Right atrium auricular region (tissue), 2 donors: ENCODE results near the gene AKR1C3. TPM values are rescaled to one million over a fixed set of nuclear protein-coding genes. Genes with fewer than 3 reads are reported as not detected.
"Not testable (repeated sequence)": the region's sequence is repeated elsewhere in the genome, so short reads cannot be mapped to it uniquely, and the experiment has no call there.

ENCODE experiments used
- DNase-seq: peaks from one replicate; pipeline ENCODE4 v3.0.0-alpha.2; 2019; ENCODE audit warnings: low spot score
- H3K27ac ChIP-seq, 2 donors: fragments of 200-600 bp; sonication (generic); 1 replicate in 1 of 2; 2 replicates in 1 of 2; pipeline ENCODE4 v1.5.1; 2016 to 2019
- H3K27me3 ChIP-seq, 2 donors: fragments of 200-600 bp; sonication (generic); one replicate each; pipeline versions ENCODE4 v1.5.1 to v1.6.0; 2017 to 2019
- H3K36me3 ChIP-seq: fragments of 200-600 bp; sonication (generic); one replicate; pipeline ENCODE4 v1.5.1; 2016
- H3K4me1 ChIP-seq, 2 donors: fragments of 200-600 bp; sonication (generic); one replicate each; pipeline versions ENCODE4 v1.5.1 to v1.6.0; 2017 to 2019
- H3K4me3 ChIP-seq, 2 donors: fragments of 200-600 bp; sonication (generic); 1 replicate in 1 of 2; 2 replicates in 1 of 2; pipeline ENCODE4 v1.5.1; 2017 to 2019; ENCODE audit warnings: mild to moderate bottlenecking in 1 of 2, moderate library complexity in 1 of 2
- H3K9me3 ChIP-seq, 2 donors: fragments of 200-600 bp; sonication (generic); one replicate each; pipeline ENCODE4 v1.5.1; 2019
- CTCF ChIP-seq, 2 donors: fragments of 200-600 bp; sonication (generic); IDR thresholded peaks; one replicate each; pipeline ENCODE4 v1.5.1; 2019; ENCODE audit warnings: antibody characterized with exemption in 2 of 2
- total RNA-seq, 2 donors: library from RNA; depleted of rRNA; stranded (reverse); fragments of >200 nt; gene quantifications; one replicate each; pipeline ENCODE4 v1.1.0, GENCODE V29; 2016

Gene AKR1C3
- total RNA-seq, 2 donors from 2014 or later: 42.1 to 48.9 TPM

- Histone ChIP-seq H3K27ac (no peak overlapping the region), H3K4me3 (no peak overlapping the region), H3K9me3 (peaks cover 0 to 11% of the 10 kb centered on the region in 2 donors), H3K4me1 (no peaks in the 10 kb centered on the region), H3K36me3 (no peaks in the 10 kb centered on the region), H3K27me3 (no peaks in the 10 kb centered on the region)
- TF ChIP-seq CTCF (IDR thresholded peaks at IDR 0.05): no peak
- no peak for DNase-seq
These were observed 29.7 kb downstream of the AKR1C3 start for GRCh38 chr10:5123886-5124285.

GRCh38 chr10:5125315-5126044, 31.3 kb downstream of the AKR1C3 start:
- H3K36me3 ChIP-seq: no peaks in the 10 kb centered on the region
- DNase-seq: no peak
- H3K27ac ChIP-seq: no peak overlapping the region
- no peaks in the 10 kb centered on the region for H3K27me3 ChIP-seq
- H3K9me3 ChIP-seq: peaks cover 0 to 11% of the 10 kb centered on the region in 2 donors
- H3K4me1 ChIP-seq: no peaks in the 10 kb centered on the region
- no peak overlapping the region for H3K4me3 ChIP-seq
- TF ChIP-seq CTCF (IDR thresholded peaks at IDR 0.05): no peak

- Histone ChIP-seq H3K27me3 (no peaks in the 10 kb centered on the region), H3K4me3 (no peak overlapping the region), H3K36me3 (no peaks in the 10 kb centered on the region), H3K9me3 (peaks cover 12 to 27% of the 10 kb centered on the region in 2 donors), H3K27ac (no peak overlapping the region), H3K4me1 (no peaks in the 10 kb centered on the region)
- DNase-seq: no peak
- no peak for TF ChIP-seq CTCF (IDR thresholded peaks at IDR 0.05)
These were observed 41.4 kb downstream of the AKR1C3 start for GRCh38 chr10:5135581-5135980.

GRCh38 chr10:5136468-5137087, 42.4 kb downstream of the AKR1C3 start:
- H3K9me3 ChIP-seq: peaks cover 12 to 27% of the 10 kb centered on the region in 2 donors
- H3K27me3 ChIP-seq: no peaks in the 10 kb centered on the region
- TF ChIP-seq CTCF (IDR thresholded peaks at IDR 0.05): no peak
- H3K36me3 ChIP-seq: no peaks in the 10 kb centered on the region
- DNase-seq: no peak
- no peak overlapping the region for H3K27ac ChIP-seq
- no peak overlapping the region for H3K4me3 ChIP-seq
- H3K4me1 ChIP-seq: no peaks in the 10 kb centered on the region

- H3K27me3 ChIP-seq, H3K4me3 ChIP-seq, DNase-seq, H3K27ac ChIP-seq, H3K36me3 ChIP-seq, H3K4me1 ChIP-seq: not testable (repeated sequence)
- H3K9me3 ChIP-seq: peaks cover 12 to 27% of the 10 kb centered on the region in 2 donors
These were observed 43.5 kb downstream of the AKR1C3 start for GRCh38 chr10:5137699-5138098.

- Histone ChIP-seq H3K27me3 (no peaks in the 10 kb centered on the region), H3K9me3 (peaks cover 3 to 13% of the 10 kb centered on the region in 2 donors), H3K4me3 (no peak overlapping the region), H3K4me1 (no peaks in the 10 kb centered on the region), H3K36me3 (no peaks in the 10 kb centered on the region), H3K27ac (no peak overlapping the region)
- DNase-seq: no peak
- TF ChIP-seq CTCF (IDR thresholded peaks at IDR 0.05): no peak
These were observed 48.0 kb downstream of the AKR1C3 start for GRCh38 chr10:5142199-5142598.
